Medulla oblongata (tissue), 1 donor: ENCODE measurements around the gene S1PR2.
"Not testable (repeated sequence)": the region's sequence is repeated elsewhere in the genome, so short reads cannot be mapped to it uniquely, and the experiment has no call there.

Experiments
- DNase-seq: peaks from one replicate; pipeline ENCODE4 v3.0.0-alpha.2; 2015; ENCODE audit errors: extremely low spot score

The S1PR2 gene

DNA sequence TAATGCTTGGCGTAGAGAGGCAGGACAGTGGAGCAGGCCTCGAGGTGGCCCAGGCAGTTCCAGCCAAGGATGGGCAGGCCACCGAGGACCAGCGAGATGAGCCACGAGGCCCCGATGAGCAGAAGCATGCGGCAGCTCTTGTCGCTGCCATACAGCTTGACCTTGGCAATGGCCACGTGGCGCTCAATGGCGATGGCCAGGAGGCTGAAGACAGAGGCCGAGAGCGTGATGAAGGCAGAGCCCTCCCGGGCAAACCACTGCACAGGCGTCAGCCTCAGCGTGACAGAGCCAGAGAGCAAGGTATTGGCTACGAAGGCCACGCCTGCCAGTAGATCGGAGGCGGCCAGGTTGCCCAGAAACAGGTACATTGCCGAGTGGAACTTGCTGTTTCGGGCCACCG, 6.8 kb downstream of the S1PR2 start:
- DNase-seq, result no peak

DNA sequence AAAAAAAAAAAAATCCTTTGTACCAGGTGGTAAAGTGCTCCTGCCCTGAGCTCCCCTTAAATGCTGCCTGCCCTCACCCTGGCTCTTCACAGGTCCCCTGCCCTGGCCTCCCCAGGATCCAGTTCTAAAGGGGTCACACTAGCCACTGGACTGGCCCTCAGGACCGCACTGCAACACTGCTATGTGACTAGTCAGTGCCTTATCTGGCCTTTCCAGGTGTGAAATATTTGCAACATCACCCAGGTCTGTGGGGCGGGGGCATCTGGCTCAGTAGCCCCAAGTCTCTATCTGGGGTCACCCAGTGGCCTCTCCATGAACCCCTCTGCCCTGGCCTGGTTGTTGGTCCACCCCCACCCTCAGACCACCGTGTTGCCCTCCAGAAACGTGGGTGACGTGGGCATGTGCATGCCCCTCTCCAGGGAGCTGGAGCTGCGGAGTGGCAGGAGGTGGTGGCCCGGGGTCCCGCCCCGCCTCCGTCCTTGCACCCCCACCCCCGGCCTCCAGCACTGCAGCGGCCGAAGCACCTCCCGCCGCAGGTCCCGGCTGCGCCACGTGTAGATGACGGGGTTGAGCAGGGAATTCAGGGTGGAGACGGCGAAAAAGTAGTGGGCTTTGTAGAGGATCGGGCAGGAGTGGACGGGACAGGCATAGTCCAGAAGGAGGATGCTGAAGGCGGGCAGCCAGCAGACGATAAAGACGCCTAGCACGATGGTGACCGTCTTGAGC, 7.5 kb downstream of the S1PR2 start:
- no peak for DNase-seq

DNA sequence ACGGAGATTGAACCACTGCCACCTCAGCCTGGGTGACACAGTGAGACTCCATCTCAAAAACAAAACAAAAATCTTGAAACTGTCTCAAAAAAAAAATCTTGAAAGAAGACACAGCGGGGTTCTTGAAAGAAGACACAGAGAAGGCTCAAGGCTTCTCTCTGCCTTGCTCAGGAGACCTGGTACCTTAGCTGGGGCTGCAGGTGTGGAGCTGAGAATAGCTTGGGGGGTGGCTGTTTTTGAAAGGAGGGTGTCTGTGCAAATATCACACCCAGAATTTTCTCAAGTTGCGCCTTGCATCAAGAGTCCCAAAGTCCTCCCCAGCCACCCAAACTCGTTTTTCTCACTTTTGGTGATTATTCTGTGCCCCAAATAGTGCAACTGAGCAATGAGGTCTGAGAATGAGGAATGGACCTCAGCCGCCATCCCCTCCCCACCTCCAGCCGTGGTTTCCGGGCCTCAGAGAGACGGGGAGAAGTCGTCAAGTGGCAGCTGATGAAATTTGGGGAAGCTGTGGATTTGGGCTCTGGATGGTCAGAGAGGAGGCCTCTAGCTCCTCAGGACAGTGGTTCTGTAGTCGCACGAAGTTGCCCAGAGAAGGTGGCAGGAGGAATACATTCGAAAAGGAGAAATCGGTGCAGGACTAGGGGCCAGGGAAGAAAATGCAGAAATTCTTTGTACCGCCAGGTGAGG, 8.8 kb downstream of the S1PR2 start:
- peak; percentile 27 for DNase-seq

DNA sequence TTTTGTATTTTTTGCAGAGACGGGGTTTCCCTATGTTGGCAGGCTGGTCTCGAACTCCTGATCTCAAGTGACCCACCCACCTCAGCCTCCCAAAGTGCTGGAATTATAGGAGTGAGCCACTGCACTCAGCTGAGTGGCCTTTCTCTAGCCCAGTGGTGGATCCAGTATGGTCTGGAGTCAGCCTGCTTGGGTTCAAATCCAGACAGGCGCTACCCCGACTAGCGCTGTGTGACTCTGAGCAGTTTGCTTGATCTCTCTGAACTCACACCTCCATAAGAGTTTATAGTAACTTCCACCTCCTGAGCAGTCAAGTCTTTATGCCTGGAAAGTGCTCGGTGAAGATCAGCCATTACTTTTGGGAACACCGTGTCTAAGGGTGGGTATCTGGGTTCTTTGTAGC, 10.4 kb downstream of the S1PR2 start:
- DNase-seq, result no peak

DNA sequence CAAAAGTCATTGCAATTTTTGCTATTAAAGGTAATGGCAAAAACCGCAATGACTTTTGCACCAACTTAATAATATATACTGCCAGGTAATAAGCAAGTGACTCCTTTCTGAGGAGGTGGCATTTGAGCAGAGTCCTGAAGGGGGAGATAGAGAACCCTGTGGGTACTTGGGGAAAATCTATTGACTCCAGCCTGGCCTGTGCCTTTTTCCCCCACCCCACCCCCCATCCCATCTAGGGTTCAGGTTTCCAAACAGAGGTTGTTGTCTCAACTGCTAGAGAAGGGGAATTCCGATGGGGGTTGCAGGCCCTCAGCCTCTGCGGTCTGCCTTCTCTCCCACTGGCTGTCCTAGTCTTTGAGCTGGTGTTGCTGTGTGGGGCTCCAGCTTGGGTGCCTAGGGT, 11.5 kb downstream of the S1PR2 start:
- no peak for DNase-seq

DNA sequence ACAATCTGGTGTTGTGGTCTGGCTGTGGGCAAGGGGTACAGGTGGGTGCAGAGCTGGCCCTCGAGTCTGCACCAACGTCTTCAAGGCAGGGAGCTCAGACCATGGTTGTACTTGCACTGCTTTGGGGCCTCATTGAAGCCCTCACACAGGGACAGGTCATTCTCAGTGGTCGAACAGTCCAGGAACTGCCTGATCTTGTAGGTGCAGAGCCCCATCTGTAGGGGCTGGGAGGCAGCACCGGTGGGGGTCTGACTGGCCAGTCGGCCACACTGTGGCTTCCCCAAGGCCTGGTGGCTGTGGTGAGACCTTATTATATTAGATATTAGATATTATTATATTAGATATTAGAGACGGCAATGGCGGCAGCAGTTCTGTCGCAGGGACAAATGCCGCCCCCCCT, 14.0 kb downstream of the S1PR2 start:
- DNase-seq, result no peak

DNA sequence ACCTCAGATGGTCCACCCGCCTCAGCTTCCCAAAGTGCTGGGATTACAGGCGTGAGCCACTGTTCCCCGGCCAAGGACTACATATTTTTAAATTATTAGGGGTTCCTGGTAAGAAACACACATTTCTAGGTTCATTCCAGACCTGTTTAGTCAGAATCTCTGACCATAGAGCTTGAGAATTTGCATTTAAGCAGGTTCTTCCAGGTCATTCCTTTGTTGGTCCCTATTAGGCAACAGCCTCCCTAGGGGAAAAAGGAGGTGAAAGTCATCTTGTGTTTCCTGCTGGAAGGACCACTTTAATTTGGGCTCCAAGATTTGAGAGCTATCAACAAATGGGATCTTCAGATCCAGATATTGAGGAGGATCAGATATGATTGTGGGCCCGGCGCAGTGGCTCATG, 16.3 kb downstream of the S1PR2 start:
- no peak for DNase-seq

DNA sequence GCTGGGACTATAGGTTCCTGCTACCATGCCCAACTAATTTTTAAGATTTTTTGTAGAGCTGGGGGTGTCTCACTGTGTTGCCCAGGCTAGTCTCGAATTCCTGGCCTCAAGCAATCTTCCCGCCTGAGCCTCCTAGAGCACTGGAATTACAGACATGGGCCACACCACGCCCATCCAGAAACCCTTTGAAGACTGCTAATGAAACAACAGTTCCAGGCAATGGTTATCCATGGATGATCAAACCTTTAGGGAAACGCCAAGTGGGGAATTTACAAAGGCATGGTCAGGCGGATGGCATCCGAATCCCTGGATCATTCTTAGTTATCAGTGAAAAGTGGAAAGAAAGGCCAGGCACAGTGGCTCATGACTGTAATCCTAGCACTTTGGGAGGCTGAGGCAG, 19.4 kb downstream of the S1PR2 start:
- DNase-seq, result no peak

DNA sequence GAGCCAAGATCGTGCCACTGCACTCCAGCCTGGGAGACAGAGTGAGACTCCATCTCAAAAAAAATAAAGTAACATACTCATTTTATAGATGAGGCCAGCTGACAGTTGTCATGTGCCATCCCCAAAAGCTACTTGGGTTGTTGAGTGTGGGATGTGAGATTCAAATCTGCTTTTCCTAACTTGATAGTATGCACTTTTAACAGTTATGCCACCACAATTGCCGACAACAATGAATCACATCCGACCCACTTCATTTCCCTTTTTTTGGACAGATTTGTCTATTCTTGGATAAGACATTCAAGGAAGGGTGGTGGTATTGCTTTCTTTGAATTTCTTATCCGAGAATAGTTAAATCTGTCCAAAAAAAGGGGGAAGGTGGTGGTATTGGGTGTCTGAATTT, 20.1 kb downstream of the S1PR2 start:
- no peak for DNase-seq

DNA sequence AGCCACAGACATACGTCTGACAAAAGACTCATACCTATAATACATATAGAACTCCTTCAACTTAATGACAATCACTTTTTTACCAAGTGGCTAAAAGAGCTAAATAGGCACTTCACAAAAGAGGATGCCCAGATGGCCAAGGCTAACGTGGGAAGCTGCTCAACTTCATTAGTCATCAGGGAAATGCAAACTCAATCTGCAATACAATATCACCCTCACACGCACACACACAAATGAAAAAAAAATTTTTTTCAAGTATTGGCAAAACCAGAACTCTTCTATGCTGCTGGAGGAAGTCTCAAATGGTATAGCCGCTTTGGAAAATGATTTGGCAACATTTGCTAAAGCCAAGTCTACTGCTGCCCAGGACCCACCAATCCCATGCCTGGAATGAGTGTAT, 21.8 kb downstream of the S1PR2 start:
- no peak for DNase-seq

DNA sequence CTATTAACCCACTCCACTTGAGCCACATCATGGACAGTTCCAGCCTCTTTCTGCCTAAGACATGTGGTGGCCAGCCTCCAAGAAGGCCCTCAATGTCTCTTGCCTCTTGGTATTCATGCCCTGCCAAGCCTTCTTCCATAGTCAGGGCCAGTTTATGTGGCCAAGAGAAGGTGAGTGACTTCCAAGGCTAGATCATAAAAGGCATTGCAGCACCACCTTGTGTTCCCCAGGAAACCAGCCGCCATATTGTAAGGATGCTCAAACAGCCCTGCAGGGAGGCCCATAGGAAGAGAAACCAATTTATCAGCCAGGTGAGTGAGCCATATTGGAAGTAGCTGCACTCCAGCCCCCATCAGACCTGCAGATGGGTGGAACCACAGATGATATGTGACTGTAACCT, 24.1 kb downstream of the S1PR2 start:
- DNase-seq, result no peak

DNA sequence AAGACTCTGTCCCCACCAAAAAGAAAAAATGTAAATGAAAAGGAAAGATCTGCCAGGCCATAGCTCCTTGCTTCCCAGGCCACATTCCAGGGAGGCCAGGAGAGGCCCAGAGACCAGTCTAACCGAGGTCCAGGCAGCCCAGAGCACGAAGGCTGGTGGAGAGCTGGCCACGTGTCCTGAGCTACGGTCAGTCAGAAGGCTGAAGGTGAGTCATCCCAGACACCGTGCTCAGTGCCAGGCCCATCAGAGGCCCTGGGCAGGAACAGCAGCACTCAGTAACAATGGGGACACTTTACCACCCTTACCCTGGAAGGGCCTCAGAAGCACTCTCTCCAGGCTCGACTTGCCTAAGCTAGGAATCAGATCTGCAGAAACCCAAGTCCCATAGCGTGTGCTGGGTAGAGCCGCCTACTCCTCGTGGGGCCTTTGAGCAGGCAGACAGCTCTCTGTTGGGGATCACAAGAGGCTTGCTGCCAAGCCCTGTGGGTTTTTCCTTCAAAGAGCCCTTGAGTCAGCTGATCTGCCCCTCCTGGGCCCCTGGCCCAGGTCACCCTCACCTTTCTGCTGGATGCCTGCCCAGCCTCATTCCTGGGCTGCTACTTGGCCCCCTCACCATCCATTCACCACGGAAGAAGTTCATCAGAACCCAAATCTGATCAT, 24.8 kb downstream of the S1PR2 start:
- no peak for DNase-seq

DNA sequence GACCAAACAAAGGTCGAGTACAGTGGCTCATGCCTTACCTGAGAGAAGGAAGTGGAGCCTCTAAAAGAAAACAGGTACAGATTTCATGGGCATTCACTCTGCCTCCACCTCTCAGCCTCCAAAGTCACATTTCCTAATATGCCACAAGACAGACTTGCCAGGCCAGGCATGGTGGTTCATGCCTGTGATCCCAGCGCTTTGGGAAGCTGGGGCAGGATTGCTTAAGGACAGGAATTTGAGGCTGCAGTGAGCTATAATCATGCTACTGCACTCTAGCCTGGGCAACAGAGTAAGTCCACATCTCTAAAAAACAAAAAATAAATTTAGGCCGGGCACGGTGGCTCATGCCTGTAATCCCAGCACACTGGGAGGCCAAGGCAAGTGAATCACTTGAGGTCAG, 25.5 kb downstream of the S1PR2 start:
- no peak for DNase-seq

DNA sequence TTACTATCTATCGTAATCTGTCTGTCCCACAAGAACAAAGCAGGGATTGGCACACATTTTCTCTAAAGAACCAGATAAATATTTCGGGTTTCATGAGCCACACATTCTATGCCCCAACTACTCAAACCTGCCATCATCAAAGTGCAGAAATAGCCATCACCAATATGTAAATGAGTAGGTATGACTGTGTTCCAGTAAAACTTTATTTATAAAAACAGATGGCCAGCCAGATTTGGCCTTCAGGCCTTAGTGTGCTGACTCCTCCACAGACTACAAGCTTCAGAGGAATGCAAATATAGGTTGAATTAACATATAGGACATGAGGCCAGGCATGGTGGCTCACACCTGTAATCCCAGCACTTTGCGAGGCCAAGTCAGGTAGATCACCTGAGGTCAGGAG, 27.4 kb downstream of the S1PR2 start:
- DNase-seq, result no peak

DNA sequence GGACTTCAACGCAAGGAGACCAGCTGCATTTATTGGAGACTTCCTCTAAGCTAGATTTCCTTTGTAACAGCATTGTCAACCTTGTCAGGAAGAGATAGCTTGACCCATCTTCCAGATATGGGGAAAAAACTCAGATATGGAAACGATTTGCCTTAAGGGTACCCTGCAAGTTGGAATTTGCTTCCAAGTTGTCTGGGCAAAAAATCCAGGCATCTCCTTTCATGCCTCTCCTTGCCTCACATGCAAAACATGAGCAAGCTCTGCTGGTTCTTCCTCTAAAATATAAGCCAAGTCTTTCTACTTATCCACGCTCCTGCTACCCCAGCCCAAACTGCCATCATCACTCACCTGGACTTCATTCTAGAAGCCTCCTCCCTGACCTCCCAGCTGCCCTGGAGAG, 30.0 kb downstream of the S1PR2 start:
- no peak for DNase-seq

DNA sequence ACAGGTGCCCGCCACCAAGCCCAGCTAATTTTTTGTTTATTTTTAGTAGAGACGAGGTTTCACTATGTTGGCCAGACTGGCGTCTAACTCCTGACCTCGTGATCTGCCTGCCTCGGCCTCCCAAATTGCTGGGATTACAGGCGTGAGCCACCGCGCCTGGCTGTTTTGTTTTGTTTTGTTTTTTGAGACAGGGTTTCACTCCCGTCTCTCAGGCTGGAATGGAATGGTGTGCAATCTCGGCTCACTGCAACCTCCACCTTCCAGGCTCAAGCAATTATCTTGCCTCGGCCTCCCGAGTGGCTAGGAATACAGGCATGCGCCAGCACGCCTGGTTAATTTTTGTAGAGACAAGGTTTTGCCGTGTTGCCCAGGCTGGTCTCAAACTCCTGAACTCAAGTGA, 31.0 kb downstream of the S1PR2 start:
- not testable (repeated sequence) for DNase-seq

DNA sequence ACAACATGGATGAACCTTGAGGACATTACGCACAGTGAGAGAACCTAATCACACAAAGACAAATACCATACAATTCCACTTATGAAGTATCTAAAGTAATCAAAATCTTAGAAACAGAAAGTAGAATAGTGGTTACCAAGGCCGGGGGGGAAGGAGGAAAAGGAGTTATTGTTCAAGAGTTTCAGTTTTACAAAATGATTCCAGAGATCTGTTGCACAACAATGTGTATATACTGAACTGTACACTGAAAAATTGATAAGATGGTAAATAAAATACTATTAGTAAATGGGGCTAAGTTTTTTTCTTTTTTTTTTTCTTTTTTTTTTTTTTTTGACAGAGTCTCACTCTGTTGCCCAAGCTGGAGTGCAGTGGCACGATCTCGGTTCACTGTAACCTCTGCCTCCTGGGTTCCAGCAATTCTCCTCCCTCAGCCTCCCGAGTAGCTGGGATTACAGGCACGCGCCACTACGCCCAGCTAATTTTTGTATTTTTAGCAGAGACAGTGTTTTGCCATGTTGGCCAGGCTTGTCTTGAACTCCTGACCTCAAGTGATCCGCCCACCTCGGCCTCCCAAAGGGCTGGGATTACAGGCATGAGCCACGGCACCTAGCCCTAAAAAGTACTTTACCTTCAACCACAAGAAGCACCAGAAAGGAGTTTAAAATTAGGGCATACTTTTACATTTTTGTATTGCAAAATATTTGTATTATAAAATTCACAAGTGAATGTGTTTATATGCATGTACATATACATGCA, 32.1 kb downstream of the S1PR2 start:
- DNase-seq, result peak; percentile 12

DNA sequence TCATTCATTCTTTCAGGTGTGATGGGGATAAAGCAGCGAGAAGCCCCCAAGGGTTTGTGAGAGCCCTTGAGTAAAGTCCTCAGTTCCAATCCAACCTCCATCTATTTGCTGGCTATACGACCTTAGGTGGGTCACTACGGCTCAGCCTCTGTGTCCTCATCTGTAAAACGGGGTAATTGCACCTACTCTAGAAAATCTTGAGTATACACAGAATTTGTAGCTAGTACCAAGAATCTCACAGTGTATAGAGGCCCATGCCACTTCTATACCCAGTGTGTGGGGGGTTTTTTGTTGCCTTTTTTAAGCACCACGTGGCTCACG, 36.0 kb downstream of the S1PR2 start:
- DNase-seq, result no peak

DNA sequence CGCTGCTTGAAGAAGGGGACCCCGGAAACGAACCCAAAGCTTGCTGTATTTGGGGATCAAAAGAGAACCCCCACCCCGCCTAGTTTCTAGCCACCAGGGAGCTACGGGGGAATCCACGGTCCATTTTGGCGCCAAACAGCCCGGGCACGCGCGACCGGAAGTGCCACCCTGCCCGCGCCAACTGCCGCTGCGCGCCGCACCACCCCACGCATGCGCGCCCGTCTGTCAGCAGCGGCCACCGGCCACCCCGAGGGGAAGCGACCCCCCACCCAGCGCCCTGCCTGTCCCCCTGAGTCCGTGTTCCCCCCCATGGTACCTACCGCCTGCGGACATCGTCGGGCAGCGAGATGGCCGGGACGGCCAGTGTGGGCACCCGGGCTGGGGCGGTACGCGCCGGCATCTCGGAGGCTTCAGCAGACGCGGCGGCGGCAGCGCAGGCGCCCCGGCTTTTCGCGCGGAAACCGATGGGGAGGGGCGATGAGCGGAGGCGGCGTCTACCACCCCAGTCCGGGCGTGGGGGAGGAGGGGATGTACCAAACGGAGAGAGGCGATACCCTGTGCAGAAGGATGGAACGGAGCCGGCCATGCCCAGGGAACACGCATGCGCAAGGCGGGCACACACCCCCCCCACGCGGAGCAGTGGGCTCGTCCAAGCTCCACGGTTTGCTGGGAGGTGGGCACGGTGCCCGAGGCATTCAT, 36.5 kb downstream of the S1PR2 start, which contains the start of gene DNMT1:
Gene DNMT1 (minus strand): TSS at position 454 of the 699 bp plus-strand sequence. CDS start 54 bp downstream, at position 400.
- DNase-seq, result peak; percentile 97

DNA sequence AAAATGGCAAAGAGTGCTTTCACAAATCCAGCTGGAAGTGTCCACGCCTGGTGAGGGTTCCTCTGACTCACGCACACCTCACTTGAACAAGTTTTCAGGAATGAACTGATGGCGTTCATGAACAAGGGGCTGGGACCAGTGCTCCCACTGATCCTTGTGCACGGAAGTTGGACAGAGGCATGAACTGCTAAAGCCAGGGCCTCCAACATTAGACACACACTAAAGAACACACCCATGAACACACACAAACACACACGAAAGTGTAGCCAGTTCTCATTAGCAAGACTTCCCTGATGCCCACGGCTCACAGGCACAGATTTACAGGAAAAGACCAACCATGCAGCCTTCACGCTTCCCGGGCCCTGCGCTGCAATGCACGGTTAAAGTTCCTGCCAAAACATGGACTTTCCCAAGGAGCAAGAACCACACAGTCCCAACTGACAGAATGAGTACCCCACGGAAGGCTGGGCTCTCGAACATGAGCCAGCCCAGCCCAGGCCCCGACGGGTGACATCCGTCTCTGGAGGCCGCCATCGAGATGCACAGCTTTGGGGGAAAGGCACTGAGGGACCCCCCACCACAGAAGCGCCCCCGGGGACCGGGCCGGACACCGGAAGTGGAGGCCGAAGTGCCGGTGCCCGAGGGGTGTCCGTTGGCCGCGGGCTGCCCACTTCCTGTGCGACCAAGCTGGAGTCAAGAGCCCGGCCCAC, 37.2 kb downstream of the S1PR2 start:
- DNase-seq, result no peak

DNA sequence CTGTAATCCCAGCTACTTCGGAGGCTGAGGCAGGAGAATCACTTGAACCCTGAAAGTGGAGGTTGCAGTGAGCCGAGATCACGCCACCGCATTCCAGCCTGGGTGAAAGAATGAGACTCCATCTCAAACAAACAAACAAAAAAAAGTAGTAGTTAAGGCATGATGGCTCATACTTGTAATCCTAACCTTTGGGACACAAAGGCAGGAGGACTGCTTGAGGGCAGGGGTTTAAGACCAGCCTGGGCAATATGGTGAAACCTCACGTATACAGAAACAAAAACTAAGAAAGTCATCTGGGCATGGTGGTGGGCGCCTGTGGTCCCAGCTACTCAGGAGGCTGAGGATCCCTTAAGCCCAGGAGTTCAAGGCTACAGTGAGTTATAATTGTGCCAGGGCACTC, 38.2 kb downstream of the S1PR2 start:
- no peak for DNase-seq
